Stimulated activated naive B cell treated with anti-CD40 and anti-IgM and Interleukin-4, amounts not matched to agents 10 μg/mL and 1 μg/mL and 100 μg/mL, for 72 hours (primary cell): ENCODE data around the gene TIE1.
A peak's percentile ranks its signal among the peaks of the same experiment; 100 is the strongest.

Source experiments
- ATAC-seq, 2 donors: fragments of 150-1000 bp; cut with Tn5 transposase; replicated peaks; 2 replicates each; pipeline ENCODE4 v1.10.0; 2021; ENCODE audit warnings: moderate library complexity in 1 of 2
- DNase-seq: peaks from one replicate; pipeline ENCODE4 v3.0.0; 2021
- H3K27ac Mint-ChIP-seq: one replicate; pipeline ENCODE4 v1.8.0; 2022; ENCODE audit warnings: mild to moderate bottlenecking, mixed read lengths
- H3K27me3 Mint-ChIP-seq, 2 donors: one replicate each; pipeline ENCODE4 v1.8.0; 2022; ENCODE audit warnings: mixed read lengths in 2 of 2
- H3K36me3 Mint-ChIP-seq, 2 donors: one replicate each; pipeline ENCODE4 v1.8.0; 2022; ENCODE audit warnings: mixed read lengths in 2 of 2, mild to moderate bottlenecking in 1 of 2
- H3K4me1 Mint-ChIP-seq, 2 donors: one replicate each; pipeline ENCODE4 v1.8.0; 2022; ENCODE audit warnings: mixed read lengths in 2 of 2, mild to moderate bottlenecking in 1 of 2
- H3K4me3 Mint-ChIP-seq, 2 donors: one replicate each; pipeline ENCODE4 v1.8.0; 2022; ENCODE audit warnings: mild to moderate bottlenecking in 2 of 2, mixed read lengths in 2 of 2, moderate library complexity in 1 of 2
- H3K9me3 Mint-ChIP-seq, 2 donors: one replicate each; pipeline ENCODE4 v1.8.0; 2022; ENCODE audit warnings: mixed read lengths in 2 of 2, mild to moderate bottlenecking in 1 of 2

The TIE1 gene

GRCh38 chr1:43269627-43270375 is 31.0 kb upstream of the TIE1 start, which contains the start of gene TMEM125:
Gene TMEM125 (plus strand): TSS chr1:43269983. CDS start chr1:43272723, 2,740 bp downstream.
- DNase-seq = no peak
- H3K27ac Mint-ChIP-seq = peak within 1 kb of the TSS; percentile 53

GRCh38 chr1:43270421-43271095 is 30.2 kb upstream of the TIE1 start:
- no peak overlapping the region for H3K27ac Mint-ChIP-seq
- peaks cover 22 to 26% of the 10 kb centered on the region in 2 donors for H3K4me1 Mint-ChIP-seq
- H3K27me3 Mint-ChIP-seq = peaks cover 32 to 34% of the 10 kb centered on the region in 2 donors
- H3K4me3 Mint-ChIP-seq = peak overlapping the region; percentile 68 to 76
- H3K36me3 Mint-ChIP-seq = no peaks in the 10 kb centered on the region
- ATAC-seq (peak in 1 of 2 donors; percentile 22), DNase-seq (no peak)
- peaks cover 0 to 4% of the 10 kb centered on the region in 2 donors for H3K9me3 Mint-ChIP-seq

More at GRCh38 chr1:43269627-43270375, 31.0 kb upstream of the TIE1 start, which contains the start of gene TMEM125:
- Mint-ChIP-seq H3K4me1 (peaks cover 19 to 26% of the 10 kb centered on the region in 2 donors), H3K9me3 (no peaks in the 10 kb centered on the region), H3K36me3 (no peaks in the 10 kb centered on the region), H3K4me3 (peak within 1 kb of the TSS; percentile 68 to 76), H3K27me3 (peaks cover 32 to 34% of the 10 kb centered on the region in 2 donors)
- no peak for ATAC-seq

- Mint-ChIP-seq H3K27me3 (peaks cover 32 to 34% of the 10 kb centered on the region in 2 donors), H3K36me3 (no peaks in the 10 kb centered on the region), H3K4me1 (peaks cover 22 to 26% of the 10 kb centered on the region in 2 donors), H3K27ac (peak overlapping the region; percentile 27), H3K4me3 (peak overlapping the region; percentile 68 to 76), H3K9me3 (peaks cover 0 to 4% of the 10 kb centered on the region in 2 donors)
- DNase-seq (no peak), ATAC-seq (peak in 1 of 2 donors; percentile 17)
Observed at GRCh38 chr1:43271186-43272118, 29.3 kb upstream of the TIE1 start.

- no peaks in the 10 kb centered on the region for H3K36me3 Mint-ChIP-seq
- H3K9me3 Mint-ChIP-seq = peaks cover 0 to 4% of the 10 kb centered on the region in 2 donors
- no peak for DNase-seq
- peaks cover 22 to 26% of the 10 kb centered on the region in 2 donors for H3K4me1 Mint-ChIP-seq
- H3K27ac Mint-ChIP-seq = no peak overlapping the region
- peaks cover 32 to 40% of the 10 kb centered on the region in 2 donors for H3K27me3 Mint-ChIP-seq
- H3K4me3 Mint-ChIP-seq = no peak overlapping the region
- no peak for ATAC-seq
Observed at GRCh38 chr1:43272161-43272560, 28.6 kb upstream of the TIE1 start.

GRCh38 chr1:43272576-43273571 is 27.9 kb upstream of the TIE1 start:
- no peak for DNase-seq
- H3K27ac Mint-ChIP-seq = no peak overlapping the region
- no peak overlapping the region for H3K4me3 Mint-ChIP-seq
- H3K36me3 Mint-ChIP-seq = no peaks in the 10 kb centered on the region
- ATAC-seq = no peak
- H3K4me1 Mint-ChIP-seq = peaks cover 22 to 26% of the 10 kb centered on the region in 2 donors
- peaks cover 0 to 4% of the 10 kb centered on the region in 2 donors for H3K9me3 Mint-ChIP-seq
- H3K27me3 Mint-ChIP-seq = peaks cover 32 to 33% of the 10 kb centered on the region in 2 donors

GRCh38 chr1:43273708-43274107 is 27.1 kb upstream of the TIE1 start:
- no peak overlapping the region for H3K4me3 Mint-ChIP-seq
- no peaks in the 10 kb centered on the region for H3K36me3 Mint-ChIP-seq
- H3K27ac Mint-ChIP-seq = no peak overlapping the region
- no peak for DNase-seq
- H3K27me3 Mint-ChIP-seq = peaks cover 32 to 33% of the 10 kb centered on the region in 2 donors
- H3K4me1 Mint-ChIP-seq = peaks cover 22 to 26% of the 10 kb centered on the region in 2 donors
- no peak for ATAC-seq
- peaks cover 0 to 4% of the 10 kb centered on the region in 2 donors for H3K9me3 Mint-ChIP-seq

- DNase-seq = peak; percentile 22
- peak overlapping the region in 1 of 2 donors; percentile 15 for H3K4me3 Mint-ChIP-seq
- ATAC-seq = peak; percentile 79 to 90
- no peaks in the 10 kb centered on the region for H3K36me3 Mint-ChIP-seq
- H3K27me3 Mint-ChIP-seq = peaks cover 32% of the 10 kb centered on the region in 2 donors
- H3K4me1 Mint-ChIP-seq = peaks cover 22 to 26% of the 10 kb centered on the region in 2 donors
- peak overlapping the region; percentile 85 for H3K27ac Mint-ChIP-seq
- peaks cover 0 to 4% of the 10 kb centered on the region in 2 donors for H3K9me3 Mint-ChIP-seq
Observed at GRCh38 chr1:43274125-43274803, 26.5 kb upstream of the TIE1 start.

- Mint-ChIP-seq H3K9me3 (peaks cover 0 to 4% of the 10 kb centered on the region in 2 donors), H3K4me3 (no peak overlapping the region), H3K4me1 (peaks cover 21 to 22% of the 10 kb centered on the region in 2 donors), H3K27me3 (peaks cover 27 to 28% of the 10 kb centered on the region in 2 donors), H3K27ac (peak overlapping the region; percentile 85), H3K36me3 (no peaks in the 10 kb centered on the region)
- ATAC-seq (no peak), DNase-seq (no peak)
Observed at GRCh38 chr1:43274804-43275180, 26.0 kb upstream of the TIE1 start.

- no peak for DNase-seq
- Mint-ChIP-seq H3K27me3 (peaks cover 15 to 25% of the 10 kb centered on the region in 2 donors), H3K27ac (no peak overlapping the region), H3K4me3 (no peak overlapping the region), H3K9me3 (peaks cover 0 to 4% of the 10 kb centered on the region in 2 donors), H3K4me1 (peaks cover 9 to 11% of the 10 kb centered on the region in 2 donors), H3K36me3 (no peaks in the 10 kb centered on the region)
- no peak for ATAC-seq
Observed at GRCh38 chr1:43275826-43276620, 24.8 kb upstream of the TIE1 start.

- ATAC-seq (no peak), DNase-seq (no peak)
- H3K27ac Mint-ChIP-seq = peak overlapping the region; percentile 49
- H3K36me3 Mint-ChIP-seq = no peaks in the 10 kb centered on the region
- H3K4me3 Mint-ChIP-seq = no peak overlapping the region
- H3K27me3 Mint-ChIP-seq = peaks cover 8 to 18% of the 10 kb centered on the region in 2 donors
- peaks cover 0 to 4% of the 10 kb centered on the region in 2 donors for H3K9me3 Mint-ChIP-seq
- H3K4me1 Mint-ChIP-seq = peaks cover 6 to 9% of the 10 kb centered on the region in 2 donors
Observed at GRCh38 chr1:43276673-43277072, 24.1 kb upstream of the TIE1 start.

GRCh38 chr1:43277116-43277876 is 23.5 kb upstream of the TIE1 start:
- H3K27ac Mint-ChIP-seq = no peak overlapping the region
- DNase-seq (no peak), ATAC-seq (no peak)
- peaks cover 0 to 4% of the 10 kb centered on the region in 2 donors for H3K9me3 Mint-ChIP-seq
- H3K36me3 Mint-ChIP-seq = no peaks in the 10 kb centered on the region
- H3K27me3 Mint-ChIP-seq = peaks cover 4 to 16% of the 10 kb centered on the region in 2 donors
- no peak overlapping the region for H3K4me3 Mint-ChIP-seq
- H3K4me1 Mint-ChIP-seq = peaks cover 6 to 9% of the 10 kb centered on the region in 2 donors
